Epithelial cell of esophagus (primary cell): ENCODE data around the gene INHBA.

ENCODE experiments used
- DNase-seq: peaks from one replicate; pipeline ENCODE4 v3.0.0; 2010; ENCODE audit warnings: low read depth
- H3K4me3 ChIP-seq: 2 replicates; pipeline ENCODE4 v1.5.1; 2011; ENCODE audit warnings: mild to moderate bottlenecking, low read length, control low read depth
- CTCF ChIP-seq: IDR thresholded peaks from 2 replicates; pipeline ENCODE4 v1.5.1; 2011; ENCODE audit warnings: low read depth, mild to moderate bottlenecking, low read length, control low read depth, inconsistent platforms; ENCODE audit not compliant: insufficient read depth; ENCODE audit errors: missing control alignments

Gene INHBA

GRCh38 chr7:41702635-41703371, at the start of gene INHBA:
TSS of gene INHBA (minus strand) at chr7:41703090. CDS start at chr7:41700374, 2,716 bp downstream.
- TF ChIP-seq CTCF = no peak
- peak; percentile 97 for DNase-seq
- H3K4me3 ChIP-seq = peak within 1 kb of the TSS; percentile 48

- H3K4me3 ChIP-seq = no peak overlapping the region
- TF ChIP-seq CTCF = no peak
- no peak for DNase-seq
Measured at GRCh38 chr7:41752615-41753014, 49.7 kb upstream of the INHBA start.

GRCh38 chr7:41750661-41751540, 48.0 kb upstream of the INHBA start:
- DNase-seq = peak; percentile 13
- no peak overlapping the region for H3K4me3 ChIP-seq
- TF ChIP-seq CTCF = no peak

- H3K4me3 ChIP-seq = no peak overlapping the region
- no peak for DNase-seq
- TF ChIP-seq CTCF = no peak
Measured at GRCh38 chr7:41747961-41748360, 45.1 kb upstream of the INHBA start.

- DNase-seq = no peak
- H3K4me3 ChIP-seq = no peak overlapping the region
Measured at GRCh38 chr7:41745451-41745850, 42.6 kb upstream of the INHBA start.

GRCh38 chr7:41744161-41744560, 41.3 kb upstream of the INHBA start:
- no peak for TF ChIP-seq CTCF
- no peak overlapping the region for H3K4me3 ChIP-seq
- no peak for DNase-seq

More at GRCh38 chr7:41745451-41745850, 42.6 kb upstream of the INHBA start:
- TF ChIP-seq CTCF = no peak
